ENCODE data around the gene SDHA.
"Not testable (repeated sequence)": the region's sequence is repeated elsewhere in the genome, so short reads cannot be mapped to it uniquely, and the experiment has no call there.

The SDHA gene

DNA sequence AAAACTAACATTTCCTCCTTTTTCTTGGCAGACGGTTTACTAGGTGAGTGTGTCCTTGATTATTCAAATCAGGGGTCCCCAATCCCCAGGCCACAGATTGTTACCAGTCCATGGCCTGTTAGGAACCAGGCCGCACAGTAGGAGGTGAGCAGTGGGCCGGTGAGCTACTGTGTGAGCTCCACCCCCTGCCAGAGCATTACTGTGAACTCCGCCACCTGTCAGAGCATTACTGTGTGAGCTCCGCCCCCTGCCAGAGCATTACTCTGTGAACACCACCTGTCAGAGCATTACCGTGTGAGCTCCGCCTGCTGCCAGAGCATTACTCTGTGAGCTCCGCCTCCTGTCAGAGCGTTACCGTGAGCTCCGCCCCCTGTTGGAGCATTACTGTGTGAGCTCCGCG is 39.0 kb downstream of the SDHA start:
- TF ChIP-seq, protein P1, sequence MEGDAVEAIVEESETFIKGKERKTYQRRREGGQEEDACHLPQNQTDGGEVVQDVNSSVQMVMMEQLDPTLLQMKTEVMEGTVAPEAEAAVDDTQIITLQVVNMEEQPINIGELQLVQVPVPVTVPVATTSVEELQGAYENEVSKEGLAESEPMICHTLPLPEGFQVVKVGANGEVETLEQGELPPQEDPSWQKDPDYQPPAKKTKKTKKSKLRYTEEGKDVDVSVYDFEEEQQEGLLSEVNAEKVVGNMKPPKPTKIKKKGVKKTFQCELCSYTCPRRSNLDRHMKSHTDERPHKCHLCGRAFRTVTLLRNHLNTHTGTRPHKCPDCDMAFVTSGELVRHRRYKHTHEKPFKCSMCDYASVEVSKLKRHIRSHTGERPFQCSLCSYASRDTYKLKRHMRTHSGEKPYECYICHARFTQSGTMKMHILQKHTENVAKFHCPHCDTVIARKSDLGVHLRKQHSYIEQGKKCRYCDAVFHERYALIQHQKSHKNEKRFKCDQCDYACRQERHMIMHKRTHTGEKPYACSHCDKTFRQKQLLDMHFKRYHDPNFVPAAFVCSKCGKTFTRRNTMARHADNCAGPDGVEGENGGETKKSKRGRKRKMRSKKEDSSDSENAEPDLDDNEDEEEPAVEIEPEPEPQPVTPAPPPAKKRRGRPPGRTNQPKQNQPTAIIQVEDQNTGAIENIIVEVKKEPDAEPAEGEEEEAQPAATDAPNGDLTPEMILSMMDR (IDR thresholded peaks at IDR 0.05; ENCODE audit: extremely low read depth, missing control alignments) = no peak
- no peak for DNase-seq (ENCODE audit: low spot score)

DNA sequence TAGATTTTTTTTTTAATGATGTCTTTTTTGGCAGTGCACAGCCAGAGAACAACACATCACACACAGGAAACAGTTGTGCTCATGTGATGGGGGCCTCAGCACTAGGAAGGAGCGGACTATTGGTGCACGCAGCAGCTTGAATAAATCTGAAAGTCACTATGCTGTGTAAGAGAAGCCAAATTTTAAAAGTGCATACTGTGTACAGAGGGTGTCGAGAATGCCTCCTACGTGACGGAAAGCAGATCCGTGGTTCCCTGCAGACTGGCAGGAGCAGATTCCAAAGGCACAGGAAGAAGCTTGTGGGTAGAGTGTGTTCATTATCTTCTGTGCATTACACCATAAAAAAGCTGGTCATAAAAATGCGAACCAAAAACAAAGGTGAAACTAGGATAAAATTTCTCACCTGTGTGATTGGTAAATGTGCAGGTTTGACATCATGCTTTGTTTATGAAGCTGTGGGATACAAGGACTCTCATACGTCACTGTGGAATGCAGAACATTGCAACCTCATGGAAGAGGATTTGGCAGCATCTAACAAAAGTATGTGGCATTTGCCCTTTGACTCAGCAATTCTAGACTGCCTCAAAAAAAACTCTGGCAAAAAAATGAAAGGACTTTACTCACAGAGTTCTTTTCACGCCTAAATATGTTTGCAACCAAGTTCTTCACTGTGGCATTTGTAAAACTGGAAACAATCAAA is 45.3 kb downstream of the SDHA start:
- DNase-seq (ENCODE audit: low spot score) = not testable (repeated sequence)

DNA sequence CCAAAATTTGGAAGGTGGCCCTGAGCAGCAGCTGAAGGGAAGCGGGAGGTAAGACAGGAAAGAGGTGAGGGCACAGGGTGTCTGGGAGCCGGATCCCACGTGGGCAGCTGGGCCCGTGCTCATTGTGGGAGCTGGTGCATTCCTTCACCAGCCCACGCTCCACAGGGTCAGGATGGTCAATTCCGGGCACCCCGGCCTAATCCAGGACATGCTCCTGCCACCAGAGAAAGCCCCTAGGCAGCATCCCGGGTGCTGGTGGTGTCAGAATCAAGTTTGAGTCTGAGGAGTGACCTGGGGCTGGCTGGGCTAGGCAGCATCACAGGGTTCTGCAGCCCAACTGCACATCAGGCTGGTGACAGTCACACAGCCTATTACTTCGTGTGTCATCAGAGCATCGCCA is 46.2 kb downstream of the SDHA start:
- no peak for DNase-seq (ENCODE audit: low spot score)
- TF ChIP-seq, protein P1 (IDR thresholded peaks at IDR 0.05; ENCODE audit: extremely low read depth, missing control alignments) = no peak

DNA sequence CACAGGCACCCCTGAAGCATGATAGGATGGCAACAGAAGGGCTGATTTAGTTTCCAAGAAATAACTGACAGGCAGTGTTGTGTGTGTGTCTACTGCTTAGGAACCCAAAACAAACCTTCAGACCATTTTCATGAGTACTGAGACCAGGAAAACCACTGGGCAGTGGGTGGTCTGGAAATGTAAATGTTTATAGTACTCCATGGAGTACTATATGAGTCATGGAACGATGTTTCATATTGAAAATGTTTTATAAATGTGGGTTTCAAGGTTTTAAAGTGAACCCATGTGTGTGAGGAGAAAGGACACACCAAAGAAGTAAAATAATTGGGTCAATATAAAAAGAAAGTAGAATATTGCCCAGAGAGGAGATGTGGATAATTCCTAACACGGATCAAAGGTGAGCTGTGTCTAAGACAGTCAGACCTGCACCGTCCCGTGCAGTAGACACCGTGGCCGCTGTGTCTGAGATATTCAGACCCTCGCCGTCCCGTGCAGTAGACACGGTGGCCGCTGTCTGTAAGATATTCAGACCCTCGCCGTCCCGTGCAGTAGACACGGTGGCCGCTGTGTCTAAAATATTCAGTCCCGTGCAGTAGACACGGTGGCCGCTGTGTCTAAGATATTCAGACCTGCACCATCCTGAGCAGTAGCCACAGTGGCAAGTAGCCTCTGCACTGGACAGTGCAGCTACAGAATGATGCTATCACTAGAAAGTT is 48.3 kb downstream of the SDHA start:
- DNase-seq (ENCODE audit: low spot score) = not testable (repeated sequence)

DNA sequence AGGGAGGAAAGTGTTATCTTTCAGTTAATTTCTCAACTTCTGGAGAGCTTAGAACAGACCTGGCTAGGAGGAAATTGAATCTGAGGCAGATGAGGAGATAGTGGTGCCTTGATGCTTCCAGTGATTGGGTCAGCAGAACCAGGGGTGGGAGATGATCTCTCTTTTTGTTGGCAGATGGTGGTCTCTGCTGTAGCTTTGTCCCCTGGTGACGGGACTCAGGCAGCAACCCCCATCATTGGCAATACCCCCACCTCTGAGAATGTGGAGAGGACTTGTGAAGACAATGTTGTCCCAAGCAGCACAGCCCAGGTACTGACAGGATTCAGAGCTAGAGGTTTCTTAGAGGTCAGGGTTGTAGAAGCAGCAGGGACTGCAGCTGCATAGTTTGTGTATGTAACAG is 49.6 kb downstream of the SDHA start:
- TF ChIP-seq, protein P1 (IDR thresholded peaks at IDR 0.05; ENCODE audit: extremely low read depth, missing control alignments) = no peak
- DNase-seq (ENCODE audit: low spot score) = no peak

DNA sequence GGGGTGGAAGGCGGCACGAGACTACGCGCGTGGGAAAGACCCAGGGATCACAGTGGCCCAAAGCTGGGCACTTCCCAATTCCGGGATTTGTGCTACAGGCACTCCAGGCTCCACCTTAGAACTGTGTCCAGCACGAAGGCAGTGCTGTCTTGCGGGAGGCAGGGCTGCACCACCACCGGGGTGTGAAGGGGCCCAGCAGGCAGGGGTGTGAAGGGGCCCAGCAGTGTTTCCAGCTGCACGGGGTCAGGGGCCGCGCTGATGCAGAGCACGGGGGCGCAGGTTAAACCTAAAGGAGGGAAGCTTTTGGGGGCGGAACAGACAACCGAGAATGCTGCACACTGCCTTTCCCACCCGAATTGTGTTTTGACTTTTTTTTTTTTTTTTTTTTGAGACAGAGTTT is 52.2 kb downstream of the SDHA start:
- TF ChIP-seq, protein P1 (IDR thresholded peaks at IDR 0.05; ENCODE audit: extremely low read depth, missing control alignments) = no peak
- no peak for DNase-seq (ENCODE audit: low spot score)

DNA sequence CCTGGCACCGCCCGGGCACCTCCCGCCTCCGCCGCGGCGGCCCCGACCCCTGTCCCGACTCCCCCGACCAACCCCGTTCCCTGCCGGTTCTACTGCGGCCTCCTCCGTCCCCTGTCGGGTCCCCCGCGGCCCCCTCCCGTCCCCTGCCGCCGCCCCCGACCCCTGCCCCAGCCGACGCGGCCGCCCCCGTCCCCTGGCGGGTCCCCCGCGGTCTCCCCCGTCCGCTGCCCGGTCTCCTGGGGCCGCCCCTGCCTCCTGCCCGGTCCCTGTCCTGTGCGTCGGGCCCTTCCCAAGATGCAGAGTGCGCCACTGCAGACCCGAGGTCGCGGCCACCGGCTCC is 53.7 kb downstream of the SDHA start:
- DNase-seq (ENCODE audit: low spot score) = not testable (repeated sequence)

DNA sequence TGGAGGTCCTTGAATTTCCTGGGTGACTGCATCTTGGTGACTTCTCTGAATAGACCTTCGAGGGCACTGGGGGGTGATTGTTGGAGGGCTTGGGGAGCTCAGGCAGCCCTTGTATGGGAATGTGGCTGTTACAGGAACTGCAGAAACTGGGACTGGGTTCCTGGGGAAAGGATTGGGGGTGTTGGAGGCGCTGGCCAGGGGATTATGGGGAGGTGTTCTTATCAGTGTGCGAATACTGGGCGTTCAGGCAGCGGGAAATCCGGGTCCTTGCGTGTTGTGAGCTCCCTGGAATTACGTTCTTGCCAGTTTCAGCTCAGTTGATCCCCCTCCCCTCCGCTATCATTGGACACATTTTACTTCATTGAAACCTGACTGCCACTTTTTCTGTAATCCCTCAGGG is 55.0 kb downstream of the SDHA start:
- DNase-seq (ENCODE audit: low spot score) = not testable (repeated sequence)

DNA sequence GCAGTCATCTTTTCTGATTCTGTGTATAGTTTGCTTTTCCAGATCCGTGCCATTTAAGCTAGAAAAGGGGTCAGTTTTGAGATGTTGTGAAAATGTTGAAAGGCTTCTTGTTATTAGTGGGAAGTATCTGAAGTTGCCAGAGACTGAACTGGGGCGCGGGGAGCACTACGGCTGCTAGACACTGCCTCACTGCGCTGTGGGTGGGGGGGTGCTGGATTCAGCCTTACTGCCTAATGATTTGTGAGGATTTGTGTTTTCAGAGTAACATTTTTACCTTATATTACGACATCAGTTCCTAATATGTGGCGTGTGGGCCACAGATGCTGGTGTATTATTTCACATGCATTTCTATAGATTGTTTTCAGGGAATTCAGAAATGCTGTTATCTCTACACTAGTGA is 55.4 kb downstream of the SDHA start:
- DNase-seq (ENCODE audit: low spot score) = not testable (repeated sequence)

DNA sequence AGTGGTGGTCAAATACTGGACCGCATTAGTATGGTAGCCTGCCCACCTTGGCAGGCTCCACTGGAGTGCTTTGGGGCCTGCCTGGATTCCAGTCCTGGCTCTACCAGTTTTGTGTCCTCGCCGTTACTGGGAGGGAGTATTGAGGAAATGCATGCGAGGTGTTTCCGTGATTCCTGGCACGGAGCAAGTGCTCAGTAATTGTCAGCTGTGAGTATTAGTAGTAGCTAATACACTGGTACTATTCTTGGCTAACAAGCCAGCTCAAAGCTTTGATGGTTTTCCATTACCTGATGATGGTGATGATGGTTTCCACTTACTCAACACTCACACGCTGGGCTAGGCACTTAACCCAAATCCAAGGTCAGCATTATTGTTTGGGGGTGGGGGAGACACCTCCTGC is 56.2 kb downstream of the SDHA start:
- DNase-seq (ENCODE audit: low spot score) = not testable (repeated sequence)

DNA sequence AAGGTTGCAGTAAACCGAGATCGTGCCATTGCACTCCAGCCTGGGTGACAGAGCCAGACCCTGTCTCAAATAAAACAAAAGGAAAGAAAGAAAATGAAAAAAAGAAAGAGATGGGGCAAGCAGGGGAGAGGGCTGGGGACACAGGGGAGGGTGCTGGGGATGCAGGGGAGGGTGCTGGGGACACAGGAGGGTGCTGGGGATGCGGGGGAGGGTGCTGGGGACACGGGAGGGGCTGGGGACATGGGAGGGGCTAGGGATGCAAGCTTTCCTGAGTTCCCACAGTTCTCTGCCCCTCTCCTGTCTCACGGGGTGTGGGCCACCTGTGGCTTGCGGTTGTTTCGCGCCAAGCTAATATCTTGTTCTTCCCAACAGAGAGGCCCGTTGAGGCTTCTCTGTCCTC is 60.5 kb downstream of the SDHA start:
- no peak for DNase-seq (ENCODE audit: low spot score)
- TF ChIP-seq, protein P1 (IDR thresholded peaks at IDR 0.05; ENCODE audit: extremely low read depth, missing control alignments) = no peak

DNA sequence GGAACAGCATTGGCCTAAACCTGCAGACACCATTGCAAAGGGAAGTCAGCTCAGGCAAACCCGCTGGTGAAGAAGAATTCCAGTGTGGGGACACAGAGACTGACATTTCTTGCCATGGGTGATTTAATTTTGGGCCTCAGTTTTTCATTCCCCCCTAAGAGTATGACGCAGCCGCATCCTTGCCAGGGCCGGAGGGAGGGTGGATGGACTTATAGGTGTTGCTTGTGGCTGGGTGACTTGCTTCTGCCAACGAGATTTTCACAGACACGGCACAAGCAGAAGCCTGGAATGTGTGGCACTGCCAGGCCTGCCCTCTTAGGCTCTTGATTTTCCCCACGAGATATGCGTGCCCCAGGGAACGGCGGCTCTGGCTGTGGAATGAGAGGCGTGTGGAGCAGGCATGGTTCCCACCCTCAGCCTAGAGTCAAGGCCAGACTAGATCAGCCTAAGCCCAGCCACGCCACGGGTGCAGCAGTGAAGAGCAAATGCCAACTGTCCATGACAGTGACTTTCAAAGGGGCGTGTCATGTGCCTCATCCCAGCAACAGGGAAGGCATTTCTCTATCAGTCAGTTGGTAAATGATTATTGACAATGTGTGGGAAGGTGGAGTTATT is 61.0 kb downstream of the SDHA start:
- DNase-seq (ENCODE audit: low spot score) = not testable (repeated sequence)

All from GM20000 (cell line).